Memory B cell (primary cell): ENCODE data around the gene TLNRD1.

ENCODE experiments used
- ATAC-seq: fragments of 150-1000 bp; cut with Tn5 transposase; 2 replicates; pipeline ENCODE4 v1.10.0; 2021; ENCODE audit warnings: low read depth, mild to moderate bottlenecking, moderate library complexity
- DNase-seq, 2 donors: peaks; one replicate each; pipeline ENCODE4 v3.0.0; 2022; ENCODE audit warnings: low spot score in 2 of 2
- H3K27ac Mint-ChIP-seq: one replicate; pipeline ENCODE4 v1.8.0; 2022; ENCODE audit warnings: mild to moderate bottlenecking, moderate library complexity, mixed read lengths
- H3K27me3 Mint-ChIP-seq: one replicate; pipeline ENCODE4 v1.8.0; 2022; ENCODE audit warnings: mixed read lengths
- H3K36me3 Mint-ChIP-seq: one replicate; pipeline ENCODE4 v1.8.0; 2022; ENCODE audit warnings: mild to moderate bottlenecking, mixed read lengths
- H3K4me1 Mint-ChIP-seq: one replicate; pipeline ENCODE4 v1.8.0; 2022; ENCODE audit warnings: mixed read lengths
- H3K4me3 Mint-ChIP-seq: one replicate; pipeline ENCODE4 v1.8.0; 2022; ENCODE audit warnings: mild to moderate bottlenecking, moderate library complexity, mixed read lengths
- H3K9me3 Mint-ChIP-seq: one replicate; pipeline ENCODE4 v1.8.0; 2022; ENCODE audit warnings: mixed read lengths

The TLNRD1 gene

GRCh38 chr15:81033508-81033907 lies 32.8 kb downstream of the TLNRD1 start:
- no peak for ATAC-seq
- no peak for DNase-seq
- Mint-ChIP-seq H3K4me1 (peaks cover 10% of the 10 kb centered on the region), H3K27me3 (no peaks in the 10 kb centered on the region), H3K9me3 (peaks cover 2% of the 10 kb centered on the region), H3K27ac (no peak overlapping the region), H3K36me3 (no peaks in the 10 kb centered on the region), H3K4me3 (no peak overlapping the region)

GRCh38 chr15:81037952-81038743 lies 37.4 kb downstream of the TLNRD1 start:
- Mint-ChIP-seq H3K4me3 (no peak overlapping the region), H3K27ac (no peak overlapping the region), H3K4me1 (peaks cover 8% of the 10 kb centered on the region), H3K36me3 (no peaks in the 10 kb centered on the region), H3K27me3 (no peaks in the 10 kb centered on the region), H3K9me3 (no peaks in the 10 kb centered on the region)
- ATAC-seq (no peak), DNase-seq (no peak)

DNA sequence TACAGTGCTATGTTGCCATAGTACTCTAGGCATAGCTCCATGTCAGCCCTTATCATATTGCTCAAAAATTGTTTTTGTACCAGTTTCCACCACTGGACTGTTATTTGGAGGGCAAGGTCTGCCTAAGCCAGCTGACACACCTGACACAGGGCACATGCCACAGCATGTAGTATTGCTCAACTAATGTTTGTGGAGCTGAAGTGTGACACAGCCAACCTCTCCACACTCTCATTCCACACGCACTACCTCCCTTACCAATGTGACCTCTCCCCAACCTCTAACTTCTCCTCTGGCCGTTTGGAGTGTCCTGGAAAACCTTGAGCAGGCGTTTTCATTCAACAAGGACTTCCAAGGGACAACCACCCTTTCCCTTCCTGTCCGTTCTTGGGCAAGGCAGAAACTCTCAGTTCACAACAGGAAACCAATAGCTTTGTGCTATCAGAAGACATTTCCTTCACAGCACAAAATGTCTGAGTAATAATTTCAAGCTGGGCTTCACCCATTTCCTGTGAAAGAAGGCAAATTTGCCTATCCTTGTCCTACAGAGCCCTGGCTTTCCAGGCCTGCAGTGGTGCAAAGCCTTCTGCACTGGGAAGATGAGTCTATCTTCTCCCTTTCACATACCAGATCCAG lies 38.4 kb downstream of the TLNRD1 start:
- H3K27me3 Mint-ChIP-seq = no peaks in the 10 kb centered on the region
- H3K4me1 Mint-ChIP-seq = peaks cover 8% of the 10 kb centered on the region
- ATAC-seq = no peak
- no peak overlapping the region for H3K27ac Mint-ChIP-seq
- no peak for DNase-seq
- H3K9me3 Mint-ChIP-seq = no peaks in the 10 kb centered on the region
- H3K36me3 Mint-ChIP-seq = no peaks in the 10 kb centered on the region
- H3K4me3 Mint-ChIP-seq = no peak overlapping the region

- Mint-ChIP-seq H3K36me3 (peaks cover 1% of the 10 kb centered on the region), H3K4me1 (peaks cover 8% of the 10 kb centered on the region), H3K27me3 (no peaks in the 10 kb centered on the region), H3K4me3 (no peak overlapping the region), H3K27ac (no peak overlapping the region), H3K9me3 (peaks cover 2% of the 10 kb centered on the region)
- ATAC-seq = no peak
- DNase-seq = no peak
These were observed 40.0 kb downstream of the TLNRD1 start for GRCh38 chr15:81040757-81041156.

GRCh38 chr15:81043281-81043934 lies 42.7 kb downstream of the TLNRD1 start:
- Mint-ChIP-seq H3K4me3 (no peak overlapping the region), H3K27me3 (no peaks in the 10 kb centered on the region), H3K36me3 (peaks cover 1% of the 10 kb centered on the region), H3K4me1 (peaks cover 6% of the 10 kb centered on the region), H3K9me3 (peaks cover 8% of the 10 kb centered on the region), H3K27ac (no peak overlapping the region)
- ATAC-seq (no peak), DNase-seq (no peak)

GRCh38 chr15:81043935-81044575 lies 43.3 kb downstream of the TLNRD1 start:
- Mint-ChIP-seq H3K9me3 (peaks cover 8% of the 10 kb centered on the region), H3K27ac (no peak overlapping the region)

DNA sequence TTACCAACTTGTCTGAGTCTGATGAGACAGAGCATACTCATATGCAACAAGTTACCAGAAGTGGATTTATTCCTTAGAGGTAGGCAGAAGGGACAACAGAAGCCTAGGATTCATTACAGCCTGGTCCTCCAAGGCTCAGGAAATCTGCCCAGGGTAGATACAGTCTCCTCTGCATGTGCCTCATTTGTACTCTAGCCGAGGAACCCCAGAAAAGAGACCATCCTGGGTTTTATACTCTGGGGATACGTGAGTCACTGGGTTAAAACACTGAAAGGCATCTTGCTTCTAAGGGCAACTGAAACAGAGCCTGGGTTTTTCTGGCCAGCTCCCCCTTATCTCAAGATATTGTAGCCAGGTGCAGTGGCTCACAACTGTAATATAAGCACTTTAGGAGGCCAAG lies 45.6 kb downstream of the TLNRD1 start:
- Mint-ChIP-seq H3K4me3 (no peak overlapping the region), H3K4me1 (no peaks in the 10 kb centered on the region), H3K36me3 (peaks cover 3% of the 10 kb centered on the region), H3K27ac (no peak overlapping the region), H3K27me3 (no peaks in the 10 kb centered on the region), H3K9me3 (peaks cover 11% of the 10 kb centered on the region)
- DNase-seq (no peak), ATAC-seq (no peak)

More at GRCh38 chr15:81043935-81044575, 43.3 kb downstream of the TLNRD1 start:
- Mint-ChIP-seq H3K27me3 (no peaks in the 10 kb centered on the region), H3K36me3 (peaks cover 1% of the 10 kb centered on the region), H3K4me1 (peaks cover 3% of the 10 kb centered on the region), H3K4me3 (no peak overlapping the region)
- ATAC-seq (no peak), DNase-seq (no peak)

DNA sequence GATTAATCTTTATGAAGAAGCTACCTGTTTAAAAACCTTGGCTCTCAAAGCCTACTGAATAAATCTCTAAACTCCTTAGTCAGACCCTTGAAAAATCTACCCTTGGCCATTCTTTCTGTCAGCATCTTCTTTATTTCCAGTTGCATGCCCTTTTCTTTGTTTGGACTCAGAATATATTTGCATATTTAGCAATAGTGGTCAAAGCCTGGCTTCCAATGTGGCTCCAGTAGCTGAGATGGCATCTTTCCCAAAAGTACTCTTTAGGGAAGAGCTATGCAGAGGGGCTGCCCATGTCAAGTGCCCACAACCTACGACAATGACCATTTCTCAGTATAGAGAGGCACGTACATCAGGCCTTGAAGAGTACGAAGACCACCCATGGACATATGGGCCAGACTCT lies 47.2 kb downstream of the TLNRD1 start:
- Mint-ChIP-seq H3K36me3 (peaks cover 3% of the 10 kb centered on the region), H3K4me1 (peaks cover 7% of the 10 kb centered on the region), H3K27ac (no peak overlapping the region), H3K27me3 (no peaks in the 10 kb centered on the region), H3K9me3 (peaks cover 11% of the 10 kb centered on the region), H3K4me3 (no peak overlapping the region)
- ATAC-seq (no peak), DNase-seq (no peak)

DNA sequence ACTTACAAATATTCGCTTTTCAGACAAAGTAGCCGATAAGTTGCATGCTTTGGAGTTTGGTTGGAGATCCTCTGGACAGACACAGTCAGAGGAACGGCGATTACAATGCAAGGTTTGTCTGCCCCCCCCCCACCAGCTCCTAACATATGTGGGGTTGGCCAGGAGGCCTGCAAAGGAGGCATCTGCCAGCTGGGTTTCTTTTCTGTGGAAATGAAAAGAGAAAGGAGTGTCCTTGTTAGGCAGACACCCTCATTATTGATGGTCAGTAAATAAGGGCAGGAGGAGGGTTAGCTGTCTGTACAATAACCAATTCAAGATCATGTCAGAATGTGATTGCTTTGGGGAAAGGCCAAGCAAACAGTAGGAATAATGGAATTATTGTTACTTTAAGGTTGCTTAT lies 49.1 kb downstream of the TLNRD1 start:
- ATAC-seq = no peak
- peaks cover 3% of the 10 kb centered on the region for H3K36me3 Mint-ChIP-seq
- no peak overlapping the region for H3K27ac Mint-ChIP-seq
- peaks cover 7% of the 10 kb centered on the region for H3K4me1 Mint-ChIP-seq
- no peak overlapping the region for H3K4me3 Mint-ChIP-seq
- H3K9me3 Mint-ChIP-seq = peaks cover 11% of the 10 kb centered on the region
- no peaks in the 10 kb centered on the region for H3K27me3 Mint-ChIP-seq
- DNase-seq = no peak

- Mint-ChIP-seq H3K9me3 (peaks cover 11% of the 10 kb centered on the region), H3K27me3 (no peaks in the 10 kb centered on the region), H3K27ac (no peak overlapping the region), H3K36me3 (peaks cover 3% of the 10 kb centered on the region), H3K4me1 (peaks cover 7% of the 10 kb centered on the region), H3K4me3 (no peak overlapping the region)
- ATAC-seq (no peak), DNase-seq (no peak)
These were observed 49.5 kb downstream of the TLNRD1 start for GRCh38 chr15:81050259-81050658.

- ATAC-seq = no peak
- H3K27ac Mint-ChIP-seq = no peak overlapping the region
- peaks cover 2% of the 10 kb centered on the region for H3K36me3 Mint-ChIP-seq
- peaks cover 7% of the 10 kb centered on the region for H3K4me1 Mint-ChIP-seq
- H3K27me3 Mint-ChIP-seq = no peaks in the 10 kb centered on the region
- H3K4me3 Mint-ChIP-seq = no peak overlapping the region
- H3K9me3 Mint-ChIP-seq = peaks cover 9% of the 10 kb centered on the region
- DNase-seq = no peak
These were observed 50.1 kb downstream of the TLNRD1 start for GRCh38 chr15:81050805-81051204.

- ATAC-seq (peak; percentile 61), DNase-seq (no peak)
- Mint-ChIP-seq H3K9me3 (peaks cover 3% of the 10 kb centered on the region), H3K4me3 (no peak overlapping the region), H3K4me1 (peaks cover 7% of the 10 kb centered on the region), H3K36me3 (peaks cover 2% of the 10 kb centered on the region), H3K27ac (no peak overlapping the region), H3K27me3 (no peaks in the 10 kb centered on the region)
These were observed 51.3 kb downstream of the TLNRD1 start for GRCh38 chr15:81052046-81052445.

GRCh38 chr15:81053621-81054020 lies 52.9 kb downstream of the TLNRD1 start:
- Mint-ChIP-seq H3K36me3 (peaks cover 2% of the 10 kb centered on the region), H3K27me3 (no peaks in the 10 kb centered on the region), H3K27ac (no peak overlapping the region), H3K9me3 (peaks cover 3% of the 10 kb centered on the region), H3K4me3 (no peak overlapping the region), H3K4me1 (peaks cover 7% of the 10 kb centered on the region)
- DNase-seq = no peak
- no peak for ATAC-seq

- ATAC-seq = no peak
- H3K27ac Mint-ChIP-seq = no peak overlapping the region
- peaks cover 2% of the 10 kb centered on the region for H3K36me3 Mint-ChIP-seq
- no peak for DNase-seq
- H3K27me3 Mint-ChIP-seq = no peaks in the 10 kb centered on the region
- H3K4me3 Mint-ChIP-seq = no peak overlapping the region
- H3K9me3 Mint-ChIP-seq = peaks cover 3% of the 10 kb centered on the region
- peaks cover 7% of the 10 kb centered on the region for H3K4me1 Mint-ChIP-seq
These were observed 53.5 kb downstream of the TLNRD1 start for GRCh38 chr15:81054236-81054635.
